GM12878 (cell line): ENCODE data around the gene ABHD6. TPM values are rescaled to one million over a fixed set of nuclear protein-coding genes. Genes with fewer than 3 reads are reported as not detected.

ENCODE experiments used
- ATAC-seq: fragments of 200-7000 bp; cut with Tn5 transposase; 3 replicates; pipeline ENCODE4 v1.9.1; 2020; ENCODE audit warnings: mild to moderate bottlenecking, moderate library complexity
- BruUV-seq: library from RNA; stranded (reverse); fragments of 400-500 nt; replicated peaks from 2 replicates; lab custom pipeline; 2021; lab: Mats Ljungman, UMichigan
- CTCF ChIA-PET: fragments of 300-600 bp; sonication (Branson Sonifier 250); formaldehyde crosslinking; extraction: SDS; loops from one replicate; lab custom pipeline; 2021; ENCODE audit warnings: inconsistent platforms; lab: Yijun Ruan, JAX
- POLR2A ChIA-PET: fragments of 350-600 bp; formaldehyde crosslinking; extraction: SDS; loops from one replicate; lab custom pipeline; 2021; ENCODE audit warnings: inconsistent platforms; lab: Charles Lee
- RAD21 ChIA-PET: fragments of 300-600 bp; sonication (Branson Sonifier 250); formaldehyde crosslinking; loops from one replicate; lab custom pipeline; 2023; ENCODE audit warnings: antibody characterized with exemption; ENCODE audit not compliant: unreplicated experiment; lab: Charles Lee
- SMC1A ChIA-PET: fragments of 300-600 bp; sonication (Branson Sonifier 250); formaldehyde crosslinking; loops from one replicate; lab custom pipeline; 2023; ENCODE audit not compliant: unreplicated experiment, uncharacterized antibody; lab: Charles Lee
- DNase-seq: peaks from one replicate; pipeline ENCODE4 v3.0.0-alpha.2; 2011; ENCODE audit warnings: low read depth, low spot score
- FAIRE-seq: peaks from 3 replicates; lab custom pipeline; 2011; peaks lifted over from hg19 to GRCh38; lab: Jason Lieb, UNC
- H2AFZ ChIP-seq: 2 replicates; pipeline ENCODE4 v1.6.0; 2011; ENCODE audit warnings: low read depth, low read length, control low read depth; ENCODE audit not compliant: control insufficient read depth
- H3K27ac ChIP-seq: 2 replicates; pipeline ENCODE4 v1.5.1; 2011; ENCODE audit warnings: control low read depth; ENCODE audit not compliant: control insufficient read depth, insufficient read depth
- H3K27me3 ChIP-seq, 2 experiments: replicated peaks in 1 of 2; 2 replicates each; pipeline versions ENCODE4 v1.6.0 to v1.6.1; 2011; ENCODE audit warnings: low read length in 1 of 2; ENCODE audit not compliant: control insufficient read depth in 2 of 2, insufficient read depth in 2 of 2
- H3K36me3 ChIP-seq, 2 experiments: 2 replicates each; pipeline ENCODE4 v1.5.1; 2011; ENCODE audit warnings: low read length in 1 of 2; ENCODE audit not compliant: control insufficient read depth in 2 of 2, insufficient read depth in 2 of 2
- H3K4me1 ChIP-seq: 2 replicates; pipeline ENCODE4 v1.6.1; 2011; ENCODE audit warnings: mild to moderate bottlenecking, low read length, moderate library complexity, mixed read lengths; ENCODE audit not compliant: control insufficient read depth, insufficient read depth
- H3K4me2 ChIP-seq: 2 replicates; pipeline ENCODE4 v1.6.0; 2011; ENCODE audit warnings: control low read depth; ENCODE audit not compliant: control insufficient read depth, insufficient read depth
- H3K4me3 ChIP-seq: fragments of 200-600 bp; sonication (generic); 2 replicates; pipeline ENCODE4 v1.5.1; 2016
- H3K79me2 ChIP-seq: 2 replicates; pipeline ENCODE4 v1.6.0; 2011; ENCODE audit warnings: low read length; ENCODE audit not compliant: control insufficient read depth, insufficient read depth
- H3K9ac ChIP-seq: 2 replicates; pipeline ENCODE4 v1.8.0; 2011; ENCODE audit warnings: low read length, control low read depth, mixed read lengths; ENCODE audit not compliant: control insufficient read depth, insufficient read depth
- H3K9me3 ChIP-seq: replicated peaks from 3 replicates; pipeline ENCODE4 v1.5.1; 2011; ENCODE audit warnings: mild to moderate bottlenecking, low read length; ENCODE audit not compliant: control insufficient read depth, insufficient read depth
- H4K20me1 ChIP-seq: 2 replicates; pipeline ENCODE4 v1.6.0; 2011; ENCODE audit not compliant: control insufficient read depth, insufficient read depth
- JUNB ChIP-seq: IDR thresholded peaks from 2 replicates; pipeline ENCODE4 v1.6.1; 2016; ENCODE audit warnings: antibody characterized with exemption, mild to moderate bottlenecking
- PRDM15 ChIP-seq: fragments of 450-650 bp; formaldehyde crosslinking; IDR thresholded peaks from 2 replicates; pipeline ENCODE4 v1.4.0; 2020; ENCODE audit warnings: mild to moderate bottlenecking, moderate library complexity
- RBBP5 ChIP-seq: fragments of 200-600 bp; sonication (generic); conservative IDR thresholded peaks from 2 replicates; pipeline ENCODE4 v1.6.1; 2016
- WGBS: methylation state at CpG from one replicate; pipeline ENCODE4 v1.1.6; 2016; ENCODE audit warnings: low lambda C conversion rate; ENCODE audit not compliant: insufficient replicate concordance, insufficient coverage; ENCODE audit errors: missing lambda C conversion rate; 5-methylcytosine and 5-hydroxymethylcytosine counted together
- in situ Hi-C: fragments of 300-500 bp; cut with MboI; formaldehyde crosslinking; loops from 9 replicates; pipeline ENCODE4 v1.14.3; 2018; ENCODE audit warnings: mixed read lengths
- intact Hi-C: fragments of 100-400 bp; cut with micrococcal nuclease; formaldehyde crosslinking; loops from one replicate; pipeline ENCODE4 v1.14.2; 2022; ENCODE audit not compliant: unreplicated experiment
- polyA plus RNA-seq, 11 experiments: library from polyadenylated mRNA; depleted of rRNA in 4 of 11; unstranded in 6 of 11; stranded (reverse) in 5 of 11; fragments of >200 nt; fragmentation: Nextera tagmentation in 4 of 11; fragmentation: Illumina TruSeq in 1 of 11; extraction: Ambion mirVana in 4 of 11; extraction: Trizol in 1 of 11; gene quantifications; 1 replicate in 1 of 11; 2 replicates in 10 of 11; pipeline versions ENCODE4 v1.2.1 to v1.2.3, GENCODE V29; 2011 to 2016; ENCODE audit warnings: inconsistent platforms in 2 of 11, missing spikeins in 2 of 11, low read depth in 1 of 11
- total RNA-seq, 4 experiments: library from RNA; depleted of rRNA in 3 of 4; stranded (reverse); fragments of >200 nt in 3 of 4; fragmentation: Illumina TruSeq in 1 of 4; extraction: Trizol in 1 of 4; gene quantifications; 2 replicates each; pipeline versions ENCODE4 v1.2.1 to v1.2.3, GENCODE V29; 2013 to 2021
- TF ChIP-seq, protein P1 (sequence below): fragments of 450-650 bp; IDR thresholded peaks from 2 replicates; pipeline ENCODE4 v1.6.1; 2016; ENCODE audit warnings: mild to moderate bottlenecking
- TF ChIP-seq, protein P2 (sequence below): fragments of 450-650 bp; IDR thresholded peaks from 2 replicates; pipeline ENCODE4 v1.6.1; 2016; ENCODE audit warnings: mild to moderate bottlenecking, moderate library complexity, borderline replicate concordance

ABHD6 gene
- total and polyA plus RNA-seq, 10 of the 15 experiments (the other 5 are each of a cell fraction or from before 2014, with no cell fraction given), result 1.4 to 33.2 (median 3.2) TPM

DNA sequence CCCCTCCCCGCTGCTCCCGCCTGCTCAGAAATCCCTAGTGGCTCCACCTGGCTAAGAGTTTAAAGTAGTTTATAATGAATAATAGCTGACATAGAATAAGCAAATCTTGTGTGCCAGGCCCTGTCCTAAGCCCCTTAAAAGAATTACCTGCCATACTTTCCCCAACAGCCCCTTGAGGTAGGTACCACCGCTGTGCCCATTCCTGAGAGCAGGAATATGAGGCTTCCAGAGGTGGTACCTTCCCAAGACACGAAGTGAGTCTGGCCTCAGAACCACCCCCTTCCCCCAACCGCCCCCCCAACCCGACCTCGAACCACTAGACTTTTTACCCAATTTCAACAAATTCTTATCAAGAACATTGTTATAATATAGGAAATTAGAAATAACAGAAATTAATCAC is 1.2 kb downstream of the ABHD6 start (continued):
- TF ChIP-seq PRDM15 (CRISPR knock-in tag) (no peak), RBBP5 (no peak)

DNA sequence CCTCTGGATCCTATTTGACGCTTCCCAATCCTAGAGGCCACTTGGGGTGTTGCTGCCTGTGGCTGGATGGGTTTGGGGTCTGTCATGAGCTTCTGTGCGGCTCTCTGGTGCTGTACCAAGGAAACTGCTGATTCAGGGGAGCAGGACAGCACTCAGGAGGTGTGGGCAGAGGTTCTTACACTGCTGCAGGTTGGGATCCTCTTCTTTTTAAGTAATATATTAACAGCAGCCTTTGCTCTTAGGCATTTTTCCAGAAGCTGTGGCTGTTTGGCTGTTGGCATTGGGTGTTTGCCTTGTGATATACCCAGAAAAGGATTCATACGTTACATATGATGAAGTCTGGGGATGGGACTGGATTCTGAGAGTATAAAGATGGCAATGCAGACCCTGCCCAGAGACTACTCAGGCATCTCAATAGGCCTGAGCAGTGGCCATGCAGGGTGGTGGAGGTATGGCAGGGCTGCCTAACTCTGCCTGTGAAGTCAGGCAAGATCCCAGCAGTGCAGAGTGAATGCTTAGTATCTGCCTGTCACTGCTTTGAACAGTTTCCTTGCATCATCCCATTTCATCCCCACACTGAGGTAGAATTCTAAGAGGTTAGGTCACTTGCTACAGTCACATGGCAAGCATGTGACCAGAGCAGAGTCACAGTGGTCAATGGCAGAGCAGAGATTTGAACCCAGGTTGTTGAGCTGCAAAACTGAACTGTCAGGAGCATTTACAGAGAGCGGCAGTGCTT is 3.9 kb downstream of the ABHD6 start:
- no peak for ATAC-seq
- Histone ChIP-seq H3K4me2 (no peak overlapping the region), H3K9ac (no peak overlapping the region), H3K36me3 (no peaks in the 10 kb centered on the region), H4K20me1 (no peaks in the 10 kb centered on the region), H3K4me1 (peaks cover 8% of the 10 kb centered on the region), H3K27me3 (no peaks in the 10 kb centered on the region), H3K27ac (no peak overlapping the region), H3K4me3 (no peak overlapping the region), H3K9me3 (no peaks in the 10 kb centered on the region), H2AFZ (no peak overlapping the region), H3K79me2 (peaks cover 1% of the 10 kb centered on the region)
- ChIA-PET CTCF (interaction anchor here (0.8 to 4.1 kb wide), 12 partner anchors 9 to 75 kb away, joined by 3 to 29 read pairs (median 4); partner anchors contain the start of genes HTD2 and RPP14), RAD21 (interaction anchor here (1.3 to 6.6 kb wide), 4 partner anchors 24 to 65 kb away, joined by 3 to 41 read pairs (median 8); partner anchors contain the start of genes HTD2 and RPP14), SMC1A (interaction anchor here (0.6 to 4.5 kb wide), 8 partner anchors 8 to 65 kb away, joined by 3 to 38 read pairs (median 4); partner anchors contain the start of genes HTD2 and RPP14), POLR2A (interaction anchor here (0.8 to 1.5 kb wide), 4 partner anchors 8 to 24 kb away, joined by 3 to 4 read pairs (median 3); no protein-coding TSS in a partner anchor)
- intact Hi-C loops (no loop called here), in situ Hi-C loops (no loop called here)
- BruUV-seq, result no TSS peak
- no peak for FAIRE-seq
- no peak for DNase-seq
- WGBS, result 70% methylated on average over 4 of the region's 4 CpGs
- TF ChIP-seq, protein P1, sequence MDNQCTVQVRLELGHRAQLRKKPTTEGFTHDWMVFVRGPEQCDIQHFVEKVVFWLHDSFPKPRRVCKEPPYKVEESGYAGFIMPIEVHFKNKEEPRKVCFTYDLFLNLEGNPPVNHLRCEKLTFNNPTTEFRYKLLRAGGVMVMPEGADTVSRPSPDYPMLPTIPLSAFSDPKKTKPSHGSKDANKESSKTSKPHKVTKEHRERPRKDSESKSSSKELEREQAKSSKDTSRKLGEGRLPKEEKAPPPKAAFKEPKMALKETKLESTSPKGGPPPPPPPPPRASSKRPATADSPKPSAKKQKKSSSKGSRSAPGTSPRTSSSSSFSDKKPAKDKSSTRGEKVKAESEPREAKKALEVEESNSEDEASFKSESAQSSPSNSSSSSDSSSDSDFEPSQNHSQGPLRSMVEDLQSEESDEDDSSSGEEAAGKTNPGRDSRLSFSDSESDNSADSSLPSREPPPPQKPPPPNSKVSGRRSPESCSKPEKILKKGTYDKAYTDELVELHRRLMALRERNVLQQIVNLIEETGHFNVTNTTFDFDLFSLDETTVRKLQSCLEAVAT, result no peak
- no peak for TF ChIP-seq JUNB
- TF ChIP-seq, protein P2, sequence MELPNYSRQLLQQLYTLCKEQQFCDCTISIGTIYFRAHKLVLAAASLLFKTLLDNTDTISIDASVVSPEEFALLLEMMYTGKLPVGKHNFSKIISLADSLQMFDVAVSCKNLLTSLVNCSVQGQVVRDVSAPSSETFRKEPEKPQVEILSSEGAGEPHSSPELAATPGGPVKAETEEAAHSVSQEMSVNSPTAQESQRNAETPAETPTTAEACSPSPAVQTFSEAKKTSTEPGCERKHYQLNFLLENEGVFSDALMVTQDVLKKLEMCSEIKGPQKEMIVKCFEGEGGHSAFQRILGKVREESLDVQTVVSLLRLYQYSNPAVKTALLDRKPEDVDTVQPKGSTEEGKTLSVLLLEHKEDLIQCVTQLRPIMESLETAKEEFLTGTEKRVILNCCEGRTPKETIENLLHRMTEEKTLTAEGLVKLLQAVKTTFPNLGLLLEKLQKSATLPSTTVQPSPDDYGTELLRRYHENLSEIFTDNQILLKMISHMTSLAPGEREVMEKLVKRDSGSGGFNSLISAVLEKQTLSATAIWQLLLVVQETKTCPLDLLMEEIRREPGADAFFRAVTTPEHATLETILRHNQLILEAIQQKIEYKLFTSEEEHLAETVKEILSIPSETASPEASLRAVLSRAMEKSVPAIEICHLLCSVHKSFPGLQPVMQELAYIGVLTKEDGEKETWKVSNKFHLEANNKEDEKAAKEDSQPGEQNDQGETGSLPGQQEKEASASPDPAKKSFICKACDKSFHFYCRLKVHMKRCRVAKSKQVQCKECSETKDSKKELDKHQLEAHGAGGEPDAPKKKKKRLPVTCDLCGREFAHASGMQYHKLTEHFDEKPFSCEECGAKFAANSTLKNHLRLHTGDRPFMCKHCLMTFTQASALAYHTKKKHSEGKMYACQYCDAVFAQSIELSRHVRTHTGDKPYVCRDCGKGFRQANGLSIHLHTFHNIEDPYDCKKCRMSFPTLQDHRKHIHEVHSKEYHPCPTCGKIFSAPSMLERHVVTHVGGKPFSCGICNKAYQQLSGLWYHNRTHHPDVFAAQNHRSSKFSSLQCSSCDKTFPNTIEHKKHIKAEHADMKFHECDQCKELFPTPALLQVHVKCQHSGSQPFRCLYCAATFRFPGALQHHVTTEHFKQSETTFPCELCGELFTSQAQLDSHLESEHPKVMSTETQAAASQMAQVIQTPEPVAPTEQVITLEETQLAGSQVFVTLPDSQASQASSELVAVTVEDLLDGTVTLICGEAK, result no peak
